ENCODE measurements around the gene ATP6V0E2.

Gene ATP6V0E2

DNA sequence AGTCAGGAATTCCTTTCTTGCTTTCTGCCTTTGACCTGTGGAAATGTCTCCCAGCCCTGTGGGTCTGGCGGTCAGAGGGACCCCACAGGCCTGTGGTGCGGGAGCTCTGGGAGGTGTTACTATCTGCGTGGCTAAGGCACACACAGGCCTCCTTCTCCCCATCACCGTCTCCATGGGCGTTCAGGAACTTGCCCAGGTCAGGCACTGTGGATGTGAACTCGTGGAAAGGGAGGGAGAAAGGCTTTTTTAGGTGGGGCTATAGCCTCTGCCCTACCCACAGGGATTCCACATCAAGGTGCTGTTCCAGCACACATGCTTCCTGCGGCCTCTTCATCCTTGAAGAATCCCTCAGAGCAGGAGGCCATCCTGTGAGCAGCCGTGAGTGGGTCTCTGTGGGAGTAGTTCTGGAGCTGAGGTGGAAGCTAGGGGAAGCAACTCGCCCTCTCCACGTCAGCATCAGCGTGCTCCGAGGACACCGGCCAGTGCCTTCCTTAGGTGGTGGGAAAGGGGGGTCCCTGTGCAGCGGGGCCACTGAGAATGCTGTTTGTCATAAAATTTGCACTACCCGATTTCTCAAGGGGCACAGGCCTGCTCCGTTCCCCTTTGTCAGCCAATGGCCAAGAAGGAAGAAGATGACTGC lies 7.5 kb upstream of the ATP6V0E2 start:
- Histone ChIP-seq H3K27ac (ENCODE audit: poor library complexity, severe bottlenecking) (no peak overlapping the region), H3K9me3 (ENCODE audit: severe bottlenecking) (no peaks in the 10 kb centered on the region), H3K4me3 (ENCODE audit: severe bottlenecking) (no peak overlapping the region), H3K36me3 (ENCODE audit: low read depth) (no peaks in the 10 kb centered on the region), H3K27me3 (ENCODE audit: insufficient read depth, poor library complexity, severe bottlenecking) (no peaks in the 10 kb centered on the region), H3K4me1 (ENCODE audit: insufficient read depth, poor library complexity, severe bottlenecking) (no peaks in the 10 kb centered on the region)
- no peak for DNase-seq (ENCODE audit: low spot score)
- no peak for ATAC-seq (ENCODE audit: low read depth)
- TF ChIP-seq, protein P1, sequence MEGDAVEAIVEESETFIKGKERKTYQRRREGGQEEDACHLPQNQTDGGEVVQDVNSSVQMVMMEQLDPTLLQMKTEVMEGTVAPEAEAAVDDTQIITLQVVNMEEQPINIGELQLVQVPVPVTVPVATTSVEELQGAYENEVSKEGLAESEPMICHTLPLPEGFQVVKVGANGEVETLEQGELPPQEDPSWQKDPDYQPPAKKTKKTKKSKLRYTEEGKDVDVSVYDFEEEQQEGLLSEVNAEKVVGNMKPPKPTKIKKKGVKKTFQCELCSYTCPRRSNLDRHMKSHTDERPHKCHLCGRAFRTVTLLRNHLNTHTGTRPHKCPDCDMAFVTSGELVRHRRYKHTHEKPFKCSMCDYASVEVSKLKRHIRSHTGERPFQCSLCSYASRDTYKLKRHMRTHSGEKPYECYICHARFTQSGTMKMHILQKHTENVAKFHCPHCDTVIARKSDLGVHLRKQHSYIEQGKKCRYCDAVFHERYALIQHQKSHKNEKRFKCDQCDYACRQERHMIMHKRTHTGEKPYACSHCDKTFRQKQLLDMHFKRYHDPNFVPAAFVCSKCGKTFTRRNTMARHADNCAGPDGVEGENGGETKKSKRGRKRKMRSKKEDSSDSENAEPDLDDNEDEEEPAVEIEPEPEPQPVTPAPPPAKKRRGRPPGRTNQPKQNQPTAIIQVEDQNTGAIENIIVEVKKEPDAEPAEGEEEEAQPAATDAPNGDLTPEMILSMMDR (IDR thresholded peaks at IDR 0.05; ENCODE audit: poor library complexity, severe bottlenecking) = no peak

DNA sequence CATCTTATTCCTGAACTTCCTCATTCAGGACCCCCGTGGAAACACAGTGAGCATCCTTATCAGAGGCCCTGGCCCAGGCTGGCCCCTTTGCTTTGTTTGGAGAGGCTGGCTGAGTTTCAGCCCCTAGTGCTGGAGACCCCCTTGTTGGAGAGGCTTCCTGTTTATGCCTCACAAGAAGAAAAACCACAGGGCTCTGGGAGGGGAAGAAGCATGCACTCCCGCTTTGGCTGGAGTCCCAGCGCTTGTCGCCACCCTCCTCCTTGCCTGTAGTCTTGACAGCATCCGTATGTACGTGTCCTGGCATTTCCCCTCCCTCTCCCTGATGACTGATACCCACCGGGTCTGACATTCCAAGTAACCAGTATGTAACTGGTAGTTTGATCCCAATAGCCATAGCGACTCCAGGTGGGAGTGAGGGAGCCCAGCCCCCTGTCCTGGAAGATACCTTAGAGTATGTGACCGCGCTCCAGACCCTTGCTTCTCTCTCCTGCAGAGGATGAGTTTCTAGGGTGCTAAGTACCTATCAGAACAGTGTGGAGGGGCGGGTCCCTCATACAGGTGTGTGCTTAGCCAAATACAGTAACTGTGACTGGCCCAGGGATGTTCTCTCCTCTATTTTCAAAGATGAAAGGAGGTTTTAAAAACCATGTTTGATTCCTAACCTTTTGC lies 6.9 kb upstream of the ATP6V0E2 start:
- DNase-seq (ENCODE audit: low spot score) (peak; percentile 27), ATAC-seq (ENCODE audit: low read depth) (no peak)
- H3K27me3 ChIP-seq (ENCODE audit: insufficient read depth, poor library complexity, severe bottlenecking) = no peaks in the 10 kb centered on the region
- no peak overlapping the region for H3K27ac ChIP-seq (ENCODE audit: poor library complexity, severe bottlenecking)
- H3K36me3 ChIP-seq (ENCODE audit: low read depth) = no peaks in the 10 kb centered on the region
- no peaks in the 10 kb centered on the region for H3K4me1 ChIP-seq (ENCODE audit: insufficient read depth, poor library complexity, severe bottlenecking)
- no peaks in the 10 kb centered on the region for H3K9me3 ChIP-seq (ENCODE audit: severe bottlenecking)
- TF ChIP-seq, protein P1 (IDR thresholded peaks at IDR 0.05; ENCODE audit: poor library complexity, severe bottlenecking) = no peak
- no peak overlapping the region for H3K4me3 ChIP-seq (ENCODE audit: severe bottlenecking)

DNA sequence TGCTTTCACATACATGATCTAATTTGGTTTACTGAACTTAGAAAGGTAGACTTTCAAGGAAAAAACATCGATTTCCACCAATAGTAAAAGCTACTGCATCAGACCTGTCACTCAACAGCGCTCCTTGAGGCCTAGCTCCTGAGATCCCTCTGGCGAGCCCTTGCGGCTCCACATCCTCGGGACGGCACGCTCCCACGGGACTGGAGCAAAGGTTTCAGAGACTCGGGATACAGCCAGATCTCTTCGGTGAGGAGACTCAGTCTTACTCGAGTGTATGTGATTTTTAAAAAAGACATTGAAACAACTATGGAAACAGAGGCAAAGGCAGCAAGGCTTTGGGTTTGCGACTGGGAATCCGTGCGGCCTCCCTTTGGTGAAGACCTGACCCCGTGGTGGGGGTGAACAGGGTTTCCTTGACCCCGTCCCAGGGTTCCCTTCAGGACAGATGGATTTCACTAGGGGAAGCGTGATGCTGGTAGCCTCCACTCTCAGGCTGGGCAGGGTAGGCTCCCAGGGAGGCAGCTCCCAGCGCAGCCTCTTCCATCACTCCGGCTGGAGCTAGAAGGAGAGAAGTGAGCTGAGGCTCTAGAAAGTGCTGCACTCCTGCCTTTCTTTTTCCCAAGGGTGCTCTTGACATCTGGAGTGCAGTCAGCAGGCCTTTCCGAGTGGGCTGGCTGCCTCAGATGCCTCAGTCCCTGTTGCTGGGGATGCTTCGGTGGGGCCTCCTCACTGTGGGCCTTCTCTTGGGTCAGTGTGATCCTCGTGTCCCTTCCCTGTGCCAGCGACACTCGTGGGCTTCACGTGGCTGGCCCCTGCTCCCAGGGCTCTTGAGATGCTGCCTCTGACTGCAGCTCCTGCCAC lies 5.8 kb upstream of the ATP6V0E2 start:
- H3K4me1 ChIP-seq (ENCODE audit: insufficient read depth, poor library complexity, severe bottlenecking) = no peaks in the 10 kb centered on the region
- peak; percentile 35 for DNase-seq (ENCODE audit: low spot score)
- H3K27me3 ChIP-seq (ENCODE audit: insufficient read depth, poor library complexity, severe bottlenecking) = no peaks in the 10 kb centered on the region
- H3K4me3 ChIP-seq (ENCODE audit: severe bottlenecking) = no peak overlapping the region
- ATAC-seq (ENCODE audit: low read depth) = no peak
- TF ChIP-seq, protein P1 (IDR thresholded peaks at IDR 0.05; ENCODE audit: poor library complexity, severe bottlenecking) = no peak
- no peaks in the 10 kb centered on the region for H3K36me3 ChIP-seq (ENCODE audit: low read depth)
- H3K9me3 ChIP-seq (ENCODE audit: severe bottlenecking) = no peaks in the 10 kb centered on the region
- no peak overlapping the region for H3K27ac ChIP-seq (ENCODE audit: poor library complexity, severe bottlenecking)

DNA sequence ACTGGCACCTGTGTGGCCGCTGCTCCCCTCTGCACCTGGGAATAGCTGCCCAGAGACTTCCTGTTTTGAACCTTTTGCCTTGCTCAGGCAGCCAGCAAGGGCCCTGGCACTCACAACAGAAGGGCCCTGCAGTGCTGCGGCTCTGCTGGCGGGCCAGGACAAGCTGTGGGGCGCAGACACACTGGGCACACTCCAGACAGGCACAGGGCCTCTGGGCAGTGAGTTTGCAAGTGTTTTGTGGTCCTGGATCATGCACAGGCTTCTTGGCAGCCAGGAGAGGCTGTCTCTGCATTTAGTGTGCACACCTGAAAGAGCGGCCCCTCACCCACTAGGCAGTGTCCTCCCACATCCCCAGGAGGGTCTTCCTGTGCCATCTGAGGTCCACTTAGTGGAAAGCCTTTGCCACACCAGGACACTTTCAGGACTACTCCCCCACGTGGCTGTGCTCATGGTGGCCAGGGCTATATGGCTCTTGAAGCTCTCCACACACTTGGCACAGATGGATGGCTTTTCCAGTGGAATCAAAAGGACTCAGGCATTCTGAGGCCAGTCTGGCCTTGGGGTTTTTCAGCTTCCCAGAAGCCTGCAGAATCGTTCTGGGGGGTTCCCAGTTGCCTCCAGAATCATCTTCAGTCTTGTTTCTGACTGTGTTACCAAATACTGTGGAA lies 5.0 kb upstream of the ATP6V0E2 start:
- ATAC-seq (ENCODE audit: low read depth) (no peak), DNase-seq (ENCODE audit: low spot score) (peak; percentile 29)
- Histone ChIP-seq H3K27ac (ENCODE audit: poor library complexity, severe bottlenecking) (no peak overlapping the region), H3K27me3 (ENCODE audit: insufficient read depth, poor library complexity, severe bottlenecking) (no peaks in the 10 kb centered on the region), H3K4me1 (ENCODE audit: insufficient read depth, poor library complexity, severe bottlenecking) (no peaks in the 10 kb centered on the region), H3K4me3 (ENCODE audit: severe bottlenecking) (no peak overlapping the region), H3K9me3 (ENCODE audit: severe bottlenecking) (no peaks in the 10 kb centered on the region), H3K36me3 (ENCODE audit: low read depth) (no peaks in the 10 kb centered on the region)
- TF ChIP-seq, protein P1 (IDR thresholded peaks at IDR 0.05; ENCODE audit: poor library complexity, severe bottlenecking) = no peak

Data from RWPE2 (cell line).